AG20443 (cell line): Measurements from ENCODE around the gene DOK6.

ENCODE experiments used
- DNase-seq: peaks from one replicate; pipeline ENCODE4 v3.0.0; 2012; ENCODE audit warnings: low spot score, mixed read lengths

Gene DOK6

GRCh38 chr18:69752737-69753380, 352.2 kb downstream of the DOK6 start:
- no peak for DNase-seq

GRCh38 chr18:69754108-69754507, 353.4 kb downstream of the DOK6 start:
- DNase-seq = no peak

GRCh38 chr18:69755041-69755440, 354.4 kb downstream of the DOK6 start:
- DNase-seq = no peak

GRCh38 chr18:69755856-69756496, 355.3 kb downstream of the DOK6 start:
- no peak for DNase-seq

- DNase-seq = no peak
These were observed 357.0 kb downstream of the DOK6 start for GRCh38 chr18:69757733-69758132.

GRCh38 chr18:69758458-69758857, 357.8 kb downstream of the DOK6 start:
- DNase-seq = peak; percentile 12

- peak; percentile 16 for DNase-seq
These were observed 358.4 kb downstream of the DOK6 start for GRCh38 chr18:69759046-69759445.

GRCh38 chr18:69763002-69763401, 362.3 kb downstream of the DOK6 start:
- DNase-seq = no peak

- DNase-seq = no peak
These were observed 363.1 kb downstream of the DOK6 start for GRCh38 chr18:69763821-69764220.

GRCh38 chr18:69770238-69770637, 369.6 kb downstream of the DOK6 start:
- no peak for DNase-seq

GRCh38 chr18:69774831-69775230, 374.1 kb downstream of the DOK6 start:
- no peak for DNase-seq

GRCh38 chr18:69777248-69777647, 376.6 kb downstream of the DOK6 start:
- DNase-seq = no peak

GRCh38 chr18:69778680-69779079, 378.0 kb downstream of the DOK6 start:
- DNase-seq = no peak

- no peak for DNase-seq
These were observed 380.2 kb downstream of the DOK6 start for GRCh38 chr18:69780851-69781250.

GRCh38 chr18:69784815-69785214, 384.1 kb downstream of the DOK6 start:
- no peak for DNase-seq

- DNase-seq = peak; percentile 9
These were observed 384.8 kb downstream of the DOK6 start for GRCh38 chr18:69785466-69785865.

GRCh38 chr18:69786427-69786826, 385.7 kb downstream of the DOK6 start:
- DNase-seq = no peak

- DNase-seq = peak; percentile 16
These were observed 387.3 kb downstream of the DOK6 start for GRCh38 chr18:69787825-69788547.

- no peak for DNase-seq
These were observed 389.1 kb downstream of the DOK6 start for GRCh38 chr18:69789794-69790193.

GRCh38 chr18:69790649-69791048, 390.0 kb downstream of the DOK6 start:
- DNase-seq = no peak

- DNase-seq = peak; percentile 27
These were observed 395.1 kb downstream of the DOK6 start for GRCh38 chr18:69795791-69796190.

- no peak for DNase-seq
These were observed 404.3 kb downstream of the DOK6 start for GRCh38 chr18:69804776-69805501.

GRCh38 chr18:69808399-69808798, 407.7 kb downstream of the DOK6 start:
- no peak for DNase-seq
